DMS79 (cell line): ENCODE measurements around the gene SFRP2.

ENCODE experiments used
- DNase-seq: peaks from one replicate; lab custom pipeline; 2025; lab: John Stamatoyannopoulos, UW

Gene SFRP2, protein sequence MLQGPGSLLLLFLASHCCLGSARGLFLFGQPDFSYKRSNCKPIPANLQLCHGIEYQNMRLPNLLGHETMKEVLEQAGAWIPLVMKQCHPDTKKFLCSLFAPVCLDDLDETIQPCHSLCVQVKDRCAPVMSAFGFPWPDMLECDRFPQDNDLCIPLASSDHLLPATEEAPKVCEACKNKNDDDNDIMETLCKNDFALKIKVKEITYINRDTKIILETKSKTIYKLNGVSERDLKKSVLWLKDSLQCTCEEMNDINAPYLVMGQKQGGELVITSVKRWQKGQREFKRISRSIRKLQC

DNA sequence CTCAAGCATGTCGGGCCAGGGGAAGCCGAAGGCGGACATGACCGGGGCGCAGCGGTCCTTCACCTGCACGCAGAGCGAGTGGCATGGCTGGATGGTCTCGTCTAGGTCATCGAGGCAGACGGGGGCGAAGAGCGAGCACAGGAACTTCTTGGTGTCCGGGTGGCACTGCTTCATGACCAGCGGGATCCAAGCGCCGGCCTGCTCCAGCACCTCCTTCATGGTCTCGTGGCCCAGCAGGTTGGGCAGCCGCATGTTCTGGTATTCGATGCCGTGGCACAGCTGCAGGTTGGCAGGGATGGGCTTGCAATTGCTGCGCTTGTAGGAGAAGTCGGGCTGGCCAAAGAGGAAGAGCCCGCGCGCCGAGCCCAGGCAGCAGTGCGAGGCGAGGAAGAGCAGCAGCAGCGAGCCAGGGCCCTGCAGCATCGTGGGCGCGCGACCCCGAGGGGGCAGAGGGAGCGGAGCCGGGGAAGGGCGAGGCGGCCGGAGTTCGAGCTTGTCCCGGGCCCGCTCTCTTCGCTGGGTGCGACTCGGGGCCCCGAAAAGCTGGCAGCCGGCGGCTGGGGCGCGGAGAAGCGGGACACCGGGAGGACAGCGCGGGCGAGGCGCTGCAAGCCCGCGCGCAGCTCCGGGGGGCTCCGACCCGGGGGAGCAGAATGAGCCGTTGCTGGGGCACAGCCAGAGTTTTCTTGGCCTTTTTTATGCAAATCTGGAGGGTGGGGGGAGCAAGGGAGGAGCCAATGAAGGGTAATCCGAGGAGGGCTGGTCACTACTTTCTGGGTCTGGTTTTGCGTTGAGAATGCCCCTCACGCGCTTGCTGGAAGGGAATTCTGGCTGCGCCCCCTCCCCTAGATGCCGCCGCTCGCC is at the start of gene SFRP2:
TSS of gene SFRP2 (minus strand) at position 671 of the 864 bp plus-strand sequence. CDS start at position 423, 248 bp downstream.
- DNase-seq: no peak

DNA sequence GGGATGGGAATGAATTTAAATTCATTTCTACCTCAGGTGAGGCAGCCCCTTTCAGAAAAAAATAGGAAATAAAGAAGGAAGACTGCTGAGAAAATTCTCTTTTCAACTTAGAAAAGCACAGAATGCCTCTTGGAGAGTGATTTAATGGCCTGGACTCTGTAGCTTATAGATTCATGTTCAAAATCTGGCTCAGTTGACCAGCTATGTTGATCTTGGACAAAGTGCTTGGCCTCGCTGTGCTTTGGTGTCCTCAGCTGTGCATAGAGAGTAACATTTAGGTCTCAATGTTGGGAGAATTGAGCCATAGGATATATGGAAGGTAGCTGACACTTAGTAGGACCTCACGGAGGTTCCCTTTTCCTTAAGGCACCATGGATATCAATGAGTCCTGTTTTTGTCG is 49.7 kb upstream of the SFRP2 start:
- no peak for DNase-seq

DNA sequence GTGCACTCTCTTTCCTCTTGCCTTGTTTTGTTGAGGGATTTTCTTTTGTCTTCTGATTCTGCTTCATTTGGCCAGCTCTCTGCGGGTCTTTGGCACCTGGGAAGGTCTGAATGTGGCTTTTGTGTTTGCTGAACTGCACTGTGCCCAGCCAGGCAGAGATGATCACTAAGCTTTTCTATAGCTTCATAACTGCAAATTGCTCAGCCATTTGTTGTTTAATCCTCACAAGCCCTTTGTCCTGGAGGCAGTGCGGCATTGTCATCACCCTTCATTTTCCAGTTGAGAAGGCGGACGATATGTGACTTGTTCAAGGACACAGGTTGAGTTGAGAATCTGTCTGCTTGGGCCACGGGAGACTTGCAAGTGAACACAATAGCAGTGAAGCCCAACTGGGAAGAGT is 46.0 kb upstream of the SFRP2 start:
- no peak for DNase-seq

DNA sequence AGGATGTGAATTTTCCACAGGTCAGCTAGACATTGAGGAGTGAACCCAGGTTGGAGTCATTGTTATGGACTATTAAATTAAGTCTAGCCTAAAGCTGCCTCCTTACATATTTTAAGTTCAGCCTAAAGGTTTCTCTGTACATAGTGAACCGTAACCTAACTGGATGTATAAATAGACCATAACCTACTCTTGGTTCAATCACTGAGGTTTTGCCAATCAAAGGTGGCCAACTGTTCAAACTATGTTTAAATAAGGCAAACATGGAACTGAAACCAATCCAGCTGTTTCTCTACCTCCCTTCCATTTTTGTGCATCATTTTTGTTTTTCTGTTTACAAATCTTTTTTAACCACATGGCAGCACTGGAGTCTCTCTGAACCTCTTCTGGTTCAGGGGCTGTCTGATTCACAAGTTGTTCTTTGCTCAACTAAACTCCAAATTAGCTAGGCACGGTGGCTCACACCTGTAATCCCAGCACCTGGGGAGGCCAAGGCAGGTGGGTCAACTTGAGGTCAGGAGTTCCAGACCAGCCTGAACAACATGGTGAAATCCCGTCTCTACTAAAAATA is 43.9 kb upstream of the SFRP2 start:
- no peak for DNase-seq

DNA sequence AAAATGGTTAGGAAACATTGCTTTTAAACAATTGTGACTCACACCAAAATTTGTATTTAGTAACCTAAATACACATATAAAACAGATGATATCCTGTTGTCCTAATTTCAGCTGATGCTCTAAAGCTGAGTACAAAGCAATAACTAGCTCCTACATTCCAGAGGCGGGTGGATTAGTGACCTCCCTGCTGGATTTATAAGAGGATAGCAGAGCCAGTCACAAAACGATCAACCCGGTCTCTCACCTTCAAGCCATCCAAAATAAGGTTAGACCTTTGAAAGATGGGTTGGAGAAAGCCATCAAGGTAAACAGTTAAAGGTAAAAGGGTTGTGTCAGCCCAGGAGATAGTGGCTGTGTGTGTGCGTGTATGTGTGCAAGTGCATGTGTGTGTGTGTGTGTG is 43.2 kb upstream of the SFRP2 start:
- no peak for DNase-seq

DNA sequence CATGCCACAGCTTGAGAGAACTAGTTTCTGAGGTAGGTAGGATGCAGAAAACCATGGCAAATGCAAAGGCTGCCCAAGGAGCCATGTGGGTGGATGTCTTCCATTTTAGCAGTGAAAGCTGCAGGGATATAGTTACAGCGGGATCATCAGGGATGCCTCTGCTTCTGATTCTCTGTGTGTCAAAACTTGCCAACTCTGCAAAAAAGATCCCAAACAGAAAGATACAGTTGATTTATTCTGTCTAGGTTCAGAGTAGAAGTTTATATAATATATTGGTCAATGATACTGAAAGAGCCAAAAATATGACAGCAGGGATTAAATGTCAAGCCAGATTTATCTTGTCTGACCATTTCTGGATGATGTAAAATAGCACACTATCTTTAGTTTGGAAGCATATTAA is 42.4 kb upstream of the SFRP2 start:
- no peak for DNase-seq

DNA sequence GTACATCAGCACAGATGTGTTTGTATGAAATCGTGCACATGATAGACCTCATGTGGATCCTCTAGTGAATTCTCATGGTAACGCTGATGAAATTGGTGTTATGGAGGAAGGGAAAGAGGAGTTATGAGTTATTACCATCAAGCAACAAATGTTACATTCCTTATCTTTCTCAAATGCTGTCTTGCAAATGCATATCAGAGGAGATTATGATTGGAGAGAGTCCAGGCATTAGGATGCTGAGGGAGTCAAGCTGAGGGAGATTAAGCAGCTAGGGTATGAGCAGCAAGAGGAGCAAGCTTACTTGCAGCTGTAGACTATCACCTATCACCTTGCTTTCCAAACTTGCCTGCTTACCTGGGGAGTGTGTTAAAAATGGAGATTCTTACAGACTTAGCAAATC is 36.8 kb upstream of the SFRP2 start:
- no peak for DNase-seq

DNA sequence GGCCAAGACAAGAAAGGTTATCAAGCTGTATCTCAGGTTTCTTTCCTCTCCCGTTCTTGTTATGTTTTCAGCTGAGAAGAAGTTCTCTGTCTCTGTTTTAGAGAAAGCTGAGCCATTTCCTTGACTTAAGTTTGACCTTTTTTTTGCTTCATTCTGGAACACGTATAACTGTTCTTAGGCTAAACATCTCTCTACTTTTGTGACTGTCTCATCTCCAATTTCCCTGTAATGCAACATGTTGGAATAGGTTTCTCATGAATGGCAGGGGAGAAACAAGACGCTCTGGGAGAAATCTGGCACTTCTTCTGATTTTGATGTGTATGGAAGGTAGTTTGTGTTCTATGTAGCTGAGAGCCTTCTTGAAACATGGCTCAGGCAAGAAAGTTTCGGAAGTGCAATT is 36.2 kb upstream of the SFRP2 start:
- DNase-seq: no peak

DNA sequence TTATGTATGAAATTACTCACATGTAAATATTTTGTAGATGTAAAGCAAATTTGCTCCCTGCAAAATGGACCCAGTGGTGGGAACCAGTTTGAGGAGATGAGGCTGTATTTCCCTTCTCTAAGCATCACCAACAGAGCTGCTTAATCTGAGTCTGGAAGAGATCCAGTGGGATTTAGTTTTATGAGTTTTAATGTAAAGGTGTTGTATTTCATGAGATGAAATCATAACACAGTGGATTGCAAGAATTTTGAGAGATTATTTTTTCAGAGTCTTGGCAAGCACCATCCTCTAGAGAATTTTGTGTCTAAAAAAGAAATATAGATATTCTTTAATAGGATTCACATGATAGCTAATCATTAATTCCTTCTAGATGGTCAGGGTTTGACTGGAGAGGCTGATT is 35.6 kb upstream of the SFRP2 start:
- DNase-seq: no peak

DNA sequence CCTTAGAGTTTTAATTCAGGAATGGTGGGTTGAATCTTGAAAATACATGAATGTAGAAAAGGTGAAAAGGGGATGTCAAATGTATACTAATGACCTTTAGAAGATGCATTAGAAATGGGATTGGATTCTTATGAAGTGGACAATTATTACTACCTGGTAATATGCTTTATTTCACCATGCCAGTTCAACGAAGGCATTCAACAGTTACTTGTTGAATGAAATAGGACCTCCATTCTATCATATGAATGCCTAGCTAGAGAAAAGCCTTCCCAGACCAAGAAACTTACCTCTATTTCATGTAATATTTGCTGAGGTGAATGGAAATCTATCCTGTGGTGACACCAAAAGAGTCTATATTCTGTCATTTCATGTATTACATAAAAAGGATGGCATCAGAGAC is 34.6 kb upstream of the SFRP2 start:
- DNase-seq: no peak

DNA sequence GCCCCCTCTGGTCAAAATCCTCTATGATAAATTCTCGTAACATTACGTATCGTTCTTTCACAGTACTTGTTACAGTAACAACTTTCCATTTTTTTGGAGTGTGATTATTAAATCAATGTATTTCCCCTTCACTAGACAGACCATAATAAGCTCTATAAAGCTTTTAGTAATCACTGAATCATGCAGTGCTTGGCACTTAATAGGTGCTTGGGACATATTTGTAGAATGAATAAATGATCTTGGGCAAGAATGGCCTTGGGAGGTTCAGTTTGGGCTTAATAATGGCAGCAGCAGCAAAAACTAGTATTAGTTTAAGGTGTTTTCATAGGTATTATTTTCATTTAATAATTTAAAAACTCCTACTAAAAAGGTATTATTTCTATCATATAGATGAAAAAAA is 33.4 kb upstream of the SFRP2 start:
- DNase-seq: no peak

DNA sequence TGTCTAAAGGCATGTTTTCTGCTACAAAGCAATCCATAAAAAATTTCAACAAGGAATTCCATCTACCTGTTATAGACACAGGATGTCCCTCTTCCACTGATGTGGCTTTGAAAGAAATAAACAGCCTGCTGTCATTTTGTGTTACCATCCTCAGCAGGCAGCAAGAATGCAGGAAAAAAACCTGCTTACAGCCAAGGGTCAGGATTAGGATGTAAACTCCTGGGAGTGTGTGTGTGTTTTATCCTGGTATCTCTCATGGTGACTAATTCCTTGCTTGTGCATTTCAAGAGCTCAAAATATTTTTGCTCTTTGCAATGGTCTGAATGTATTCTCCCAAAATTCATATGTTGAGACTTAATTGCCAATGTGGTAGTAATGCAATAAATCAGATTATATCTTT is 28.6 kb upstream of the SFRP2 start:
- no peak for DNase-seq

DNA sequence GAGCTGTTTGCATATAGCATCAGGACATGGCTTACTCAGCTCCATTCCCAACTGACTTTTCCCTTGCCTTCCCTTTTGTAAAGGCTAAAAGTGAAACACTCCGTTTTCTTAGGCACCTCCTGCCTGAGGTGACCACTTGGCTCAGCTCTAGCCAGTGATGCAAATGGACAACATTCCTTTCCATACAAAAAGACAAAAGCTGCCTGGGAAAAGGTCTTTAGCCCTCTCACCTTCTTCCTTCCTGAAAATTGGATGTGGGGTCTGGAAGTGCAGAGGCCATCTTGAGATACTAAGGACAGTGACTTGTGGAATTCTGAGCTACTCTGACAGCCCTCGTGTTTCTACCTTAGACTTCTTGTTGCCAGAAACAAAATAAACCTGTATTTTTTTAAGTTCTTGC is 27.7 kb upstream of the SFRP2 start:
- DNase-seq: no peak

DNA sequence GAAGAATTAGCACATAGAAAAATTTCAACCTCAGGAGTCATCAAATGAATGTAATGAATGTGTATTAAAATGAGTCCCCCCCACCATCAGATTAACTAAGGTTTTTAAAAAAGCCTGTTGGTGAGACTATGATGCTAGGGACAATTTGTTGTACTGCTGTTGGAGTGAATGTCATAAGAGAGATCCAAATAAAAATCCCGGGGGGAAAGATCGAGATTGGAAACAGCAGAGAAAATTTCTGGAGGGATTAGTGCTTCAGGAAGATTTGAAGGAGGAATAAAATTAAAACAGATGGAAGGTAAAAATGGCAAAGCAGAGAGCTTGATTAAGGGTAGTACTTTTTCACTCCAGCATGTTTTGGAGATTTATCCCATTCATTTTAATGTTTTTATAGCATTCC is 25.9 kb upstream of the SFRP2 start:
- no peak for DNase-seq

DNA sequence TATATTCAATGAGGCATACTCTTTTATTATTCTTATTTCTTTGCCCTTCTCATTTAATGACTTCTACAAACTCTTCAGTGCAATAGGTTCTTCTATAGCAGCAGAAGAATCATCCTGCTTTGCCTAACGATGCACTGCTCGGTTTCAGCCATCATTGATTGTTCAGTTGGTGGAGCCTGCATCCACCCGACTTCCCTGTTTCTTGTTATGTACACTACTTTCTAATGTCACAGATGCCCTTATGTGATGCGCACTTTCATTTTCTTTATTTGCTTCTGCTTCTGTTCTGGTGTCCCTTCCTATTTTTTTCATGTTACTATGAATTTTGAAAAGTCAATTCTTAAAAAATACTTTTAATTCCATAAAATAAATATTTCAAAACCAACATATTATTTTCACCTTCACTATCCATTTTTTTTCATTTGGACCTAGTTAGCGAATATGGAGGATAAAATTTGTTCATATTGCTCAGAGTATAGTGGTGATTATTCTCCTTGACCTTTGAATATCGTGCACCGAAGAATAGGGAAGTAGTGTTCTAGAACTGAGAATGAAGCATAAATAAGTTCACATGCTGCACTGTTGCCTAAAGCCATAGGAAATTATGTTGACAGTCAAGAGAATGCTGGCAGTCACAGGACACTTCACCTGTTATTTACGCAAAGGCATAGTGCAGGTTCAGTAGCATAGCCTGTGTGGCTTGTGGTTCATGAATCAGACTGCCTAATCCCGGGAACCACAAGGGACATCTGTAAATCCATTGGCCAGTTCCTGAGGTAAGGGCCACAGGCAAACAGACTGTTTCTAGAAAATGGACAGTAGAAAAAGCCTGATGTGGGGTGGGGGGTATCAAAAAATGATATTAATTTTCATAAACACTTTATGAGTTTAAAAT is 21.3 kb upstream of the SFRP2 start:
- no peak for DNase-seq

DNA sequence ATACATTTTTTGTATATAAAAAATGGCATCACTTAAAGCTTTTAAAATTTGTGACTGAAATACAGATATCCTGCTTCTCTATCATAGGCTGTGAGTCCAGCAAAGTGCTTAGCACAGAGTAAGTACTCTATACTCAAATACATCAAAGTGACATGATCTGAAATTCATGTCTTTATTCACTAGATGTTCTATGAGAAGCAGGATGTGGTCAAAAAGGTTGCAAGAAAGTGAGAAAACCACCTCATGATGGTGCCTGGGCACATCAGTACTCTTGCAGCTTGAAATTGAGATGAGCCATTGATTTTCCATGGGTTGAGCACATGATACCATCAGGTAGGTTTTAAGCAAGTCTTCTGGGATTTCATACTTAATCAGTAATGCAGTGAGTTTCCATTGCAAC is 20.4 kb upstream of the SFRP2 start:
- no peak for DNase-seq

DNA sequence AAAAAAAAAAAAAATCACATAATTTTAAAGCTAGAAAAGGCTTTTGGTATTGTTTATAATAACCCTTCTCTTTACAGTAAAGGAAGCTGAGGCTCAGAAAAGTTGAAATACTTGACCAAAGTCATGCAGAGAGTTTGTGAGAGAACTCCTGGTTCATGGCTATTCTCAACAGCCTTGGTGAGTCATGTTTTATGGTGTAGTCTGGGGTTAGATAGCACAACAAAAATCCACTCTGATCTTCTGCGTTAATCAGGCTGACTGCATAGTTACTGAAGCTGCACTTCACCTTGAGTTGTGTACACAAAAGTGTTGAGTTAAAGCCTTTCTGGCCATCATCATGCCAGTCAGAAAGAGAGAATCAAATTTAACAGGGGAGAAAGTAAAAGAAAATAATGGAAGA is 19.3 kb upstream of the SFRP2 start:
- DNase-seq: no peak

DNA sequence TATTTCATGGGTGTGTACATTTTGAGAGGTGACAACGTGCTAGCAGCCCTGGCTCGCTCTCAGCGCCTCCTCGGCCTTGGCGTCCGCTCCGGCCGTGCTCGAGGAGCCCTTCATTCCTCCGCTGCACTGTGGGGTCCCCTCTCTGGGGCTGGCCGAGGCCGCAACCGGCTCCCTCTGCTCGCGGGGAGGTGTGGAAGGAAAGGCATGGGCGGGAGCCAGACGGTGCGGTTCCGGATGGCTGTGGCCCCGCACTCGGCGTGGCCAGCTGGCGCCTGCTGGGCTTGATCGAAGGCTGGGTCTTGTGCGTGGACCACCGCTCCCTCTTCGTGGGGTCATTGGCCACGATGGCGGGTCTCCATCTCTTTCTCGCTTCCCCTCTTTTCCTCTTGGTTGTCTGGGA is 17.2 kb upstream of the SFRP2 start:
- no peak for DNase-seq

DNA sequence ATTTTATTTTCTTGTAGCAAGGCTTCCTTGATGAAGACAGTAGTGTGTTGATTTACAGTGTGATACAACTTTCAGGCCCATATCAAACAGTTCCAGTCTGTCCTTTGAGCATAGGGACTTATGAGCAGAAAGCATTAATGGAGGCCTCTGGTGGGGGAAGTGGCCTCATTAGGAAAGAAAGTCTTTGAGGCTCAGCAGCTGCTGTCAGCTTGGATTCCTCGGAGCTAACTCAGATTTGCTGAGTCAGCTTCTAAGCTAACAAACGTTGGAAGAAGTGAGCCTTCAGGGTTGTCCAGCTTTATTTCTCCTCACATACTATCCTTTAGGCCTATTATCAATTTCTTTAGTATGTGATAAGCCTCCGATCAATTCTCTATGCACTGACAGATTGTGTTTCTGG is 15.8 kb upstream of the SFRP2 start:
- no peak for DNase-seq

DNA sequence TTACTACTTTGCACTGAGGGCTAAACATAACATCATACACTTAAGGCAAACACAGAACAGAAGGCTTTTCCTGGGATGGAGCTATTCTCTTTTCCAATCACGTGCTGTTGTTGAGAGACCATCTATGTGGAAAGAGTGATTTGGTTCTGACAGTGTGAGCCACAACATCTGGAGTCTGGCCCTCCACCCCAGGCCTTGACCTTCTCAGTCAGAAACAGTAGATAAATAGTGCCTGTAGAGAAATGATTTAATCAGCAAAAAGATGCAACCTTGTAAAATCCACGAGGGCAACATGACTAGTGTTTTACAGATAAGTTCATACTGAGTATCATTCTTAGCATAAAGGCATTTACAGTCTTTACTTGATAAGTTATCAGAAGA is 10.8 kb upstream of the SFRP2 start:
- DNase-seq: no peak

DNA sequence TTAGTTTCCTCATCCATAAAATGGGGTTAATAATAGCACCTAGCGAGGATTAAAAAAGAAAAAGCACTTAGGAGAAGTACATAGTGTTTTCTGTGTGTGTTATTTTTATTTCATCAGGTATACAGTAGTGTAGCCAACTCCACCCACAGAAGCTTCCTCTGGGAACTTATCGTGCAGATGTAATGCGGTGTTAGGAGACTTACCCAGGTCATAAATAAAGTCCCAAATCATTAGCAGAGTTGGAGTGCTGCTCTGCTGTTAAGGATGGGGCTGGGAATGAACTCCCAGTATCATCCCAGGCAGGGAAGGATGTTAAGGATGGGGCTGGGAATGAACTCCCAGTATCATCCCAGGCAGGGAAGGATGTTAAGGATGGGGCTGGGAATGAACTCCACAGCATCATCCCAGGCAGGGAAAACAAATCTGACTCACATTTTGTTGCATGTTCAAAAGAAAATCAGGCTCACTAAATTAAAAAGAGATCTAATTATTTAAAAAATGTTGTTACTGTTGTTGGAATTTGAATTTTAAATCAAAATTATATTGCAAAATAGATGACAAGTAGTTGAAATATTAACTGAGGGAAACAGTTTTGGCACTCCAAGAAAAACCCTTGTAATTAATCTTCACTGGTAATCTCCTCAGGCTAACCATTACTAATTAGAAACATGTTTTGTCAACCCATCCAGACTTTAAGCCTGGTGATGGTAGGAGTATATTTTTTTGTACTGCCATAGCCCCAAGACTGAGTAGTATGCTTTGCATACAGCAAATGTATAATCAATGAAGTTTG is 10.2 kb upstream of the SFRP2 start:
- DNase-seq: no peak

DNA sequence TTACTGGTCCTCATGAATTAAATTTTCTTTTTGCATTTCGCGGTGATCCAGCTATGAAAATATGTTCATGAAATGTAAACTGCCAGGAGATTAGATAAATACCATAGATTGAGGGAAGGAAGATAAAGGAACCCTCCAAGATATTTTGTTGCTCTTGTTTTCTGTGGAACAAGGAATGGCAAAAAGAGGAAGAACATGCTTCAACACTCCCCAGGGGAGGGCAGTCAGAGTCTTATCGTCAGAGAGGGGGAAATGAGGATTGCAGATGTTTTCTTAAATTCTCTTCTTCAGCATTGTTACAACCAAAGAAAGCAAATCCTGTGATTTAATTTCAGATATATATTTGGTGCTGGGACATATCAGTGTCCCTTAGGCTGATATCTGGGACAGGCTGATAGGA is 9.5 kb upstream of the SFRP2 start:
- DNase-seq: no peak
